T1000 (cell line): ENCODE results near the gene CYTH3.
"Not testable (repeated sequence)": the region's sequence is repeated elsewhere in the genome, so short reads cannot be mapped to it uniquely, and the experiment has no call there.

Experiments
- DNase-seq: peaks from one replicate; lab custom pipeline; 2025; ENCODE audit warnings: mixed read lengths; lab: John Stamatoyannopoulos, UW

Gene CYTH3

DNA sequence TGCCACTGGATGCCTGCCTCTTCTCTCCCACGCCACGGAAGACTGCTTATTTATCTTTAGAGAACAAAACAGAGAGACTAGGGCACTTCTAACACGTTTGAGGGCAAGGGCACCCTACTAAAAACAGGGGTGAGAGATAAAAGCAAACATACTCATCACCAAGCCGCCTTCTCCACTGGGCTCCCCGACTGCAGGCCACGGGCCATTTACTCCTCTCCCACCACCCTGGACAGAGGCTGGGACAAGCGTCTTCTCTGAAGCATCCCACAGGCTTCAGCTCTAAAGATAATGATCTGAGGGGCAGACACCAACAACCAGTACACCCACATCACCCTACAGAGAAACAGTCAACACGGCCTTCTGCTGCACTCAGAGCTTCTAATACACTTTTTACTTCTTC, 78.7 kb downstream of the CYTH3 start:
- DNase-seq: no peak

DNA sequence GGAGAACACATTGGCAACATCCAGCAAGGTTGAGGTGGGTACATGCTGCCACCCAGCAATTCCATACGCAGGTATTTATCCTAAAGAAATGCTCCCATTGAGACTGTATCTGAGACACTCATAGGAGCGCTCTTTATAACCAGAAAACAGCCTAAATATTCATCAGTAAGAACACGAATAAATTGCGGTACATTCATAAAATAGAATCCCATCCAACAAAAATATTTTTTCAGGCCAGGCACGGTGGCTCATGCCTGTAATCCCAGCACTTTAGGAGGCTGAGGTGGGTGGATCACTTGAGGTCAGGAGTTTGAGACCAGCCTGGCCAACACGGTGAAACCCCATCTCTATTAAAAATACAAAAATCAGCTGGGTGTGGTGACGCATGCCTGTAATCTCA, 81.9 kb downstream of the CYTH3 start:
- not testable (repeated sequence) for DNase-seq

DNA sequence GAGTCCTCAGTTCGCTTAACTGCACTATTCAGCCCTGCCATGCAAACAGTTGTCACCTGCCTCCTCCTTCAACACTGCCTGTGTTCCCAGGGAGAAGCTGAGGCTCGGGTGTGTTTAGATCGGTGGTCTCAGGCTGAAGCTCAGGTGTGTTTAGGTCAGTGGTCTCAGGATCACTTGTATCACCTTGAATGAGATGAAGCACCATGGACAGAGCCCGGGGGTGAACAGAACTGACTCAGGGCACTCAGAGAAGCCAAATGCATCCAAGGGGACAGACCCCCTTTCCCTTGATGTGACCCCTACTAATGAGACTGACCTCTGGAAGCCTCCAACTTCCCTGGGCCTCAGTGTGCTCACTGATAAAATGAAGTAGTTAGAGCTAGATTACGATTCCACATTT, 84.0 kb downstream of the CYTH3 start:
- DNase-seq: no peak

GRCh38 chr7:6186577-6186976, 85.8 kb downstream of the CYTH3 start:
- DNase-seq: no peak

DNA sequence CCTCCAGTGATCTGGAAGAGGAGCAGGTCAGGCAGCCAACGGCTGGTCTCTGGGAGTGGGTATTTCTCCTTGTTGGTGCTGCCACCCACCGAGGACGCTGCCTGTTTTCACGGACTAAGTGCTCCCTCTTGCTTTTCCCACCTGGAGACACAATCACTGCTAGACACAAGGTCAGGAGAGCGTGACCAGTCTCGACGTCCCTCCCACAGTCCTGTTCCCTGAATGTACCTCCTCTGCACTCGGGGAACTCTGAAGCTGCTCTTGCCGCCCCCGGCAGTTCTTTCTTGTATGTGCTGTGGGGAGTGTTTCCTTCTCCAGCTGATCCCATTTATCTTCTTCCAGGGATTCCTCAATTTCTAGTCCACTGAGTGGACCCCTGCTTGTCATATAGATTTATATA, 89.4 kb downstream of the CYTH3 start:
- no peak for DNase-seq

GRCh38 chr7:6181136-6181535, 91.3 kb downstream of the CYTH3 start:
- DNase-seq: no peak

DNA sequence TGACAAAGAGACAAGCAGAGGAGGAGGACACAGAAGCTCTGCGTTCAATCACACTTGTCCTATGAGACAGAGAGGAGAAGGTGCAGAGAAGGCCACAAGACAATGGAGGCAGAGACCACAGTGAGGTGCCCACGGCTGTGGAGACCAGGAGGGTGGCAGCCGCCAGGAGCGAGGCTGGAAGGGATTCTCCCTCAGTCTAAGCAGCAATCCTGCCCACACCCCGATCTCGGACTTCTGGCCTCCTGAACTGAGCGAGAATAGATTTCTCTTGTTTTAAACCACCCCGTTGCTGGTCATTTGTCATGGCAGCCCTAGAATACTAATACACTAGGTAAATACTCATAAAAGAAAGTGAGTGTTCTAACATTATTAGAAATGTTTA, 92.1 kb downstream of the CYTH3 start:
- DNase-seq: no peak

- no peak for DNase-seq
These were observed 92.6 kb downstream of the CYTH3 start for GRCh38 chr7:6179620-6180343.

DNA sequence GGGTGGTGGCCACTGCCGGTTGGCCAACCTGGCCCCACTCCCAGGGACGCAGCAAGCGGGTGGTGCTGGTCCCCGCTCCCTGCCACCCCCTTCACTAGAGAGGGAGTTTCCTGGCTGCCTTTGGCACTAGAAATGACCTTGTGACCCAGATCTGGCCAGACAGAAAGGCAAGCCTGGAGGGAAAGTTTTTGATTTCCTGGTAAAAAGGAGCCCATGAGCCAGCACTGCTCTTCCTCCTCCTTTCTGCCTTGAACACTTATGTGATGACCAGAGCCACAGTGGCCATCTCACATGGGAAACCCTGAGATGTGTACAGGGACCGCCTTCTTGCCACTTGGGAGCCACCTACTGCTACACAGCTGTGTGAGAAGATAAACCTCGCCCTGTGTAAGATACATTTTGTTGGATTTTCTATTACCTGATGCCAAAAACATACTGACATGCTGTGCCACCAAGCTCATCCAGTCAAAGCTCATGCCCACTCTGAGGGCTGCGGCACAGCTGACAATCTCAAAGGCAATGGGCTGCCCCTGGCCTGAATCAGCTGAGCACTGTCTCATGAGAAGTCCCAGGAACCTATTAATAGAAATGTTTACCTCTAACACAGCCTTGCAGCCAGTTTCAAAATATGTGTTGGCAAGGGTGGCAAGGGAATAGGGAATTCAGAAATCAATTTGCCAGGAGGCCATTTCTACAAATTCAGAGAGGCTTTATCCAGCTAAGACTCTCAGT, 94.0 kb downstream of the CYTH3 start:
- DNase-seq: no peak

- DNase-seq: no peak
These were observed 96.8 kb downstream of the CYTH3 start for GRCh38 chr7:6175645-6176044.

GRCh38 chr7:6172910-6173295, 99.5 kb downstream of the CYTH3 start:
- DNase-seq: no peak

GRCh38 chr7:6172224-6172909, 100.1 kb downstream of the CYTH3 start:
- DNase-seq: peak; percentile 16

GRCh38 chr7:6171532-6172223, 100.7 kb downstream of the CYTH3 start:
- DNase-seq: no peak

DNA sequence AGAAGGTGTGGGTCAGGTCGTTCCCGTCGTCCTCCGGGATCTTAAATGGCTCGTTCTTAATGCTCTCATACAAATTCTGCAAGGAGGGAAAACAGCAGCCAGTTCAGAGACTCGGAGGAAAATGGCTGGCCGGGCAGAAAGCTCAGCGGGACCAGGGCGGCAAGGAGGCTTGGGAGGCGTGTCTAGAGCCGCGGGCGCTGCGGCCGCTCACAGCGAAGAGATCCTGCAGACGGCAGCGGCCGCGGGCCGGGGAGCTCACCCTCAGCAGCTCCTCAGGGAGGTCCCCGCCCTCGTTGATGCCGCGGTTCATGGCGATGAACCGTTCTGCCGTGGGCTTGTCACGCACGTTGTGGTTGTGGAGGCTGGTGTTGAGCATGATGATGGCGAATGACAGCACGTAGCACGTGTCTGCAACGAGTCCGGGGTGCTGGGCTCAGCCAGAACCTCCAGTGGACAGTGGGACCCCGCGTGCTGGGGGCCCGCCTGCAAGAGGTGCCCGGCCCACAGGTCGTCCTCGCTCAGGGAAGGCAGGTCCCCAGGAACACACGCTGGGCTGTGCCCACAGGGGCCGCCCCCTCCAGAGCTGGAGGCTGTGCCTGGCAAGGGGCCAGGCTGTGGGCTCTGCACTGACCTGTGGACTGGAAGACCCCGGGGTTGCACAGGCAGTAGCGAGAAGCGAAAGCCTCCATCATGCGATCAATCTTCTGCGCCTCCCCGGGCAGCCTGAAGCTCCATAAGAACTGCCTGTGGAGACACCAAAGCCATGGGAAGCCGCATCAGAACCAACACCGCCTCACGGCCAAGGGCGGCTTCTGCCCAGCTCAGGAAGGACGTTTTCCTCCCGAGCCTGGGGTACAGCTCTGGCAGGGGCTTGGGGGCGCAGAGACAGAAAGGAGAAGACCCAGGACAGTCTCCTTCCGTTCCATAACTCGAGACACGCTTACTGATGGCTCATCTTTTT, 101.6 kb downstream of the CYTH3 start:
- no peak for DNase-seq

DNA sequence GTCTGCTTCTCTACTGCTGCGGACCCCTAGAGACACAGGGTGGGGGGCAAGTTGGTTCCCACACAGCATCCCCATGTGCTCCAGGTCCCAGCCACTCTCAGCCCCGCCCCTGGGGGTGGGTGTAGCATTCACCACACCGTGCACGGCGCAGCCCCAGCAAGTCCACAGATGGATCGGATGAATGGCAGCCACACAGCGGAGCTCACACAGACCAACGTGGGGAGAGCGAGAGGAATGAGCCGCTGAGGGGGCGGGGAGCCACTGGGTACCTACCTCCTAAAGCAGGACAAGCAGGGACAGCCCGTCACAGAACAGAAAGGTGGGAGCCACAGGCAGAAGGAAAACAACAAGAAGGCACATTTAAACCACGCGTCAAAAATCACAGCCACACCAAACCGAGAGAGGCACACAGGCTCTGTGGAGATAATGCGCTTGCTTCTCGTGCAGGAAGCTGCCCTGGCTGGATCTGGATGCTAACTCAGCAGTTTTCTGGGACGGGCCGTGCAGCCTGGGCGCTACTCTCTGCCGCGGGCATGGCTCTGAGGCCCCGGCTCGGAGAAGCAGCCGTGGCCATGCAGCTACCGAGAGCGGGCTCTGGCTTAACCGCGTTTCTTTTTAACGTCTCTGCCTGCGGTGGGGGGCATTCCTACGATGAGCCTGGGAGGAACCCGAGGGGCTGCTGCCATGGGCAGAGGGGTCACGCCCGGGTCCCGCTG, 102.5 kb downstream of the CYTH3 start:
- DNase-seq: no peak

DNA sequence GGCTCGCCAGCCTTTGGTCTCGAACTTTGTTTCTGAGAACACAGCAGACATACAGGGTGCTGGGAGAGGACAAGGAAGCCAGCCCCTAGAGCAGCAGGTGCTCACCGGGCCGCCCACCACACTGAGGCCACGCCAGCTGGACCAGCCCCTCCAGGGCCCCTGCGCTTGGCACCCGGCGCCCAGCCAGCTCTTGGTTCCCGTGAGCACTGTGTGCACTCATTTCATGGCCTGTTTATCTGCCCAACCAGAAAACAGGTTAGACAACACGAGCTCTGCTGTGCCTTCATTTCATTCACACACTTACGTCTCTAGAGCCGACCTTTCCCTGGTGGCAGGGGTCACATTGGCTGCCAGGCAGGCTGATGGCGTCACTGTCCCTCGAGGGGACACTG, 104.0 kb downstream of the CYTH3 start:
- no peak for DNase-seq

DNA sequence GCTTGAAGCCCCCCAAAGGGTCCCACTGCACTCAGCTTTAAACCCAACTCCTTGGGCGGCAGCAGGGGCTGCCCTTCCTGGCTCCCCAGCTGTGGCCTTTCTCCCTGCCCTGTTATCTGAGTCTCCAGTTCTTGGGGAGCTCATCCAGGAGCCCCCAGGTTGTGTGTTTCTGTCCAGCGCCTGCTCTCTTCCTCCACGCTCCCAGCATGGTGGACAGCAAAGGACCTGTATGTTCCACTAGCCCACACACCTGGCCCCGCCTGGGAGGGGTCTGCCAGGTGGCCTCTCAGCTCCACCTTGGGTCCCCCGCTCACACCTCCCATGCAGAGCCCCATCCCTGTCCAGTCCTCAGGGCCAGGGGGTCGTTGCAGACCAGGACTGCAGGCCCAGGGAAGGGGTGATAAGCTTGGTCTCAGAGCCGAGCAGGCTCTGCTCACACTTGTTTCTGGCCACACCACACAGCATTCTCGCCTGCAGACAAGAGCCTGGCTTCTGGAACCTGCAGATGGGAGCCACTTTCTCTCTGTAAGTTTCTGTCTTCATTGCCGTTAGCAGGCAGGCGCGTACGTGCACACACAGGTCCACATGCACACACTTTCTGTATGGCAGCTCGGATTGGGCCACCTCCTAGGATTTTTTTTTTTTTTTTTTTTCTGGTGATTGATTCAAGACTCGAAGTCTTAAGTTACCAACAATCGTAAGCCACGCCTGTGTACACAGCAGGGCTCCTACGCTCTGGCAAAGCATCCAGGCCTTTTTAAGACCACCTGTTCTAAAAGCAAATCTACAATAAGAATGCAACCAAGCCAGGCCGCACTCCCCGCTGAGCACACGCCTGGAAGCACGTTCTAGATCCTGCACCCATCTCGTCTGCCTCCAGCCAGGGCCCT, 104.6 kb downstream of the CYTH3 start:
- no peak for DNase-seq

DNA sequence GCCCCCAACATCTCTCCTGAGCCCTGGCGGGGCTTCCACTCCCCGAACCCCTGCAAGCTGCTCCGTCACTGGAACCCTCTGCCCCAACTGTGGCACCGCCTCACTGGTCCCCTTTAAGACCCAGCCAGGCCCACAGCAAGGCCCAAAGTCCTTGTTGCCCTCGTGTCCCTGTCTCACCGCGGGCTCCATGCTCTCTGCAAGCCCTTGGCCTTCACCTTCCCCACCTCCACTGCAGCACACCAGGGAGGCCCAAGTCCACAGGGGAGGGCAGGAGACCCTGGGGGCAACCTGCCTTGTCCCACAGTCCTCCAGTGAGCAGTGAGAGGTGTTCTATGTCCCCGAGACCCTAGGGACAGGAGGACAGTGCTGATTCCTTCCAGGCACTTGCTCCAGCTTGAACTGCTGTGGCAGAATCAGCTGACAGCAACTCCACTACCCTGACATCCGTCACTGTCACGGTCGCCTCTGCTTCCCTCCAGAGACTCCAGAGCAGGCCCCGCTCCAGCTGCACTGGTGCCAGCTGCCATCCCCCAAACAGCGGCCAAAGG, 105.3 kb downstream of the CYTH3 start:
- no peak for DNase-seq

GRCh38 chr7:6166443-6166891, 106.0 kb downstream of the CYTH3 start:
- DNase-seq: no peak
